Neural cell (in vitro differentiated cells): ENCODE results near the gene QSER1.

Source experiments
- CTCF ChIP-seq: fragments of 450-650 bp; IDR thresholded peaks from 2 replicates; pipeline ENCODE4 v1.5.1; 2014; ENCODE audit warnings: antibody characterized with exemption, mild to moderate bottlenecking, moderate library complexity; ENCODE audit not compliant: poor library complexity, severe bottlenecking
- EZH2 ChIP-seq: fragments of 200-600, 300-800 bp; shearing (Covaris generic), sonication (generic); IDR thresholded peaks from 2 replicates; pipeline ENCODE4 v1.6.1; 2014; ENCODE audit warnings: antibody characterized with exemption, low read length, borderline replicate concordance, mild to moderate bottlenecking; ENCODE audit not compliant: insufficient read depth, poor library complexity, severe bottlenecking
- POLR2AphosphoS5 ChIP-seq: IDR thresholded peaks from 2 replicates; pipeline ENCODE4 v1.6.1; 2012
- SMC3 ChIP-seq: fragments of 450-650 bp; conservative IDR thresholded peaks from 2 replicates; pipeline ENCODE4 v1.6.1; 2014; ENCODE audit warnings: antibody characterized with exemption, mild to moderate bottlenecking, moderate library complexity; ENCODE audit not compliant: poor library complexity
- TAF1 ChIP-seq: IDR thresholded peaks from 2 replicates; pipeline ENCODE4 v1.6.1; 2012; ENCODE audit warnings: low read depth

DNA sequence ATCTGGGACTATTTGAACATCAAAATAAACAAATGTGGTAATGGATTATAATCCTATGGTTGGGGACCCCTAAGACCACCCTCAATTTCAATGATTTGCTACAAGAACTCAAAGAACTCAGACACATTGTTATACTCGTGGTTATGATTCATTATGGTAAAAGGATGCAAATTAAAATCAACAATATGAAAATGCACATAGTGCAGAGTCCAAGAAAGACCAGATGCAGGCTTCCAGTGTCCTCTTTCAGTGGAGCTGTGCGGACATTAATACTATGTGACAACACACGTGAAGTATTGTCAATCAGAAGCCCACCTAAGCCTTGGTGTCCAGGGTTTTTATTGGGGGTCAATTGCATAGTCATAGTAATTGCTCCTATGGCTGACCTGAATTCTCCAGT lies 9.2 kb upstream of the QSER1 start:
- TF ChIP-seq CTCF = no peak
- TF ChIP-seq POLR2AphosphoS5 = no peak
- no peak for TF ChIP-seq SMC3
- no peak for TF ChIP-seq EZH2
- no peak for TF ChIP-seq TAF1
